Nephron progenitor cell (in vitro differentiated cells): Measurements from ENCODE around the gene NCS1.
A peak's percentile ranks its signal among the peaks of the same experiment; 100 is the strongest.

ENCODE experiments used
- DNase-seq: peaks from one replicate; pipeline ENCODE4 v3.0.0; 2021
- H3K27ac Mint-ChIP-seq: 2 replicates; pipeline ENCODE4 v1.8.0; 2021; ENCODE audit warnings: mild to moderate bottlenecking, moderate library complexity, mixed read lengths
- H3K27me3 Mint-ChIP-seq: 2 replicates; pipeline ENCODE4 v1.8.0; 2021; ENCODE audit warnings: mild to moderate bottlenecking, low read depth, mixed read lengths; ENCODE audit not compliant: poor library complexity
- H3K36me3 Mint-ChIP-seq: 2 replicates; pipeline ENCODE4 v1.8.0; 2021; ENCODE audit warnings: low read depth, mixed read lengths
- H3K4me1 Mint-ChIP-seq: 2 replicates; pipeline ENCODE4 v1.8.0; 2021; ENCODE audit warnings: mixed read lengths
- H3K4me3 Mint-ChIP-seq: 2 replicates; pipeline ENCODE4 v1.8.0; 2021; ENCODE audit warnings: mild to moderate bottlenecking, moderate library complexity, mixed read lengths
- H3K9me3 Mint-ChIP-seq: 2 replicates; pipeline ENCODE4 v1.8.0; 2021; ENCODE audit warnings: mild to moderate bottlenecking, moderate library complexity, mixed read lengths
- TF ChIP-seq, protein P1 (sequence below): fragments of 200-600 bp; sonication (generic); IDR thresholded peaks from 2 replicates; pipeline ENCODE4 v1.5.0; 2021; ENCODE audit warnings: antibody characterized with exemption

The NCS1 gene

DNA sequence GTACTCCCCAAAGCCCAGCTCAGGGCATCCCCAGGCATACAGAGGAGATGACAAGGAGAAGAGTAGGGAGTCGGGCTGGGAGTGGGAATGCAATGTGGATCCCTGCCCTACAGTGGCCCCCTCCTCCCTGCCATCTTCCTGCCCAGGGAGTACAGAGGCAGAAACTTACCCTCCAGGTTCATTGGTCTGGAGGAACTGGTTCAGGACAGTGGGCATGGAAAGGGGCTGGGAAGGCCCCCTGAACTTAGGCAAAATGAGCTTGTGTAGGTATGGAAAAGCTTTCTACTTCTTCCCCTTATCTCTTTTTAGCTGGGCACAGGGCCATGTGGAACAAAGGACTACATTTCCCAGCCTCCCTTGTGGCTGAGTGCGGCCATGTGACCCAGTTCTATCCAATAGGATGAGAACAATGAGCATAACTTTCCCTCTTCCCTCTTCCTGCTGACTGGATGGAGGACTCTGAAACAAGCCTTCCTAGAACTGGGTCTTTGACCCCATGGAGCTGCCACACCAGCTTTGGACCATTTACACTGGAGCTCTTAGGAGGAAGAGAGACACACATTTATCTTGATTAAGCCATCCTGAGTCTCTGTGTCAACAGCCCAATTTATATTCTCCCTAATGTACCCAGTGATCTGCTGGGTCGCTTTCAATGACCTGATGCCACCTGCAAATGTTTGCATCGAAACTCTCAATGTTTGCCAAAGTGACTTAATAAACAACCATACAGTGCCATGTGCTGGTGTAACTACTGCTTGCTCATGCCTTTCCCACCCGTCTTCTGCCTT, 68.4 kb downstream of the NCS1 start:
- no peak overlapping the region for H3K4me3 Mint-ChIP-seq
- TF ChIP-seq, protein P1, sequence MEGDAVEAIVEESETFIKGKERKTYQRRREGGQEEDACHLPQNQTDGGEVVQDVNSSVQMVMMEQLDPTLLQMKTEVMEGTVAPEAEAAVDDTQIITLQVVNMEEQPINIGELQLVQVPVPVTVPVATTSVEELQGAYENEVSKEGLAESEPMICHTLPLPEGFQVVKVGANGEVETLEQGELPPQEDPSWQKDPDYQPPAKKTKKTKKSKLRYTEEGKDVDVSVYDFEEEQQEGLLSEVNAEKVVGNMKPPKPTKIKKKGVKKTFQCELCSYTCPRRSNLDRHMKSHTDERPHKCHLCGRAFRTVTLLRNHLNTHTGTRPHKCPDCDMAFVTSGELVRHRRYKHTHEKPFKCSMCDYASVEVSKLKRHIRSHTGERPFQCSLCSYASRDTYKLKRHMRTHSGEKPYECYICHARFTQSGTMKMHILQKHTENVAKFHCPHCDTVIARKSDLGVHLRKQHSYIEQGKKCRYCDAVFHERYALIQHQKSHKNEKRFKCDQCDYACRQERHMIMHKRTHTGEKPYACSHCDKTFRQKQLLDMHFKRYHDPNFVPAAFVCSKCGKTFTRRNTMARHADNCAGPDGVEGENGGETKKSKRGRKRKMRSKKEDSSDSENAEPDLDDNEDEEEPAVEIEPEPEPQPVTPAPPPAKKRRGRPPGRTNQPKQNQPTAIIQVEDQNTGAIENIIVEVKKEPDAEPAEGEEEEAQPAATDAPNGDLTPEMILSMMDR = no peak
- H3K27me3 Mint-ChIP-seq = peaks cover 17% of the 10 kb centered on the region
- no peaks in the 10 kb centered on the region for H3K36me3 Mint-ChIP-seq
- peaks cover 52% of the 10 kb centered on the region for H3K4me1 Mint-ChIP-seq
- DNase-seq = peak; percentile 41
- no peaks in the 10 kb centered on the region for H3K9me3 Mint-ChIP-seq
- no peak overlapping the region for H3K27ac Mint-ChIP-seq

DNA sequence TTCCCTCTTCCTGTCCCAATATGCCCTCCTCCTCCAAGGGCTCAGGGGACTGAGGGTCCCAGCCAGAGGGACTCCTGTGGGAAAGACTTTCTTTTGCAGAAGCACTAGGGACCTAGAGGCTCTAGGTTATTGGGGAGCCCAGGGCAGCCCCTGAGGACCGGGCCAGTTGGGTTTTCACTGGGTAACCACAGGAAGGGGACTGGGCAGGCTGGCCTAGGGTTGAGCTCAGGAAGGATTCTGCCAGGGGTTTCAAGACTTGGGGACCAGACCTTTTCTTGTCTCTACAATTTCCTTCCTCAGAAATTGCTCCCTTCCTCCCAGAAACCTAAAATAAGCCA, 69.0 kb downstream of the NCS1 start:
- Mint-ChIP-seq H3K4me1 (peaks cover 47% of the 10 kb centered on the region), H3K36me3 (no peaks in the 10 kb centered on the region), H3K27me3 (peaks cover 17% of the 10 kb centered on the region), H3K27ac (no peak overlapping the region), H3K9me3 (no peaks in the 10 kb centered on the region), H3K4me3 (no peak overlapping the region)
- TF ChIP-seq, protein P1 = no peak
- DNase-seq = no peak

- H3K4me1 Mint-ChIP-seq = peaks cover 36% of the 10 kb centered on the region
- no peak for DNase-seq
- TF ChIP-seq, protein P1 = no peak
- H3K27ac Mint-ChIP-seq = no peak overlapping the region
- no peaks in the 10 kb centered on the region for H3K9me3 Mint-ChIP-seq
- no peaks in the 10 kb centered on the region for H3K36me3 Mint-ChIP-seq
- peak overlapping the region; percentile 50 for H3K4me3 Mint-ChIP-seq
- peaks cover 20% of the 10 kb centered on the region for H3K27me3 Mint-ChIP-seq
Observed at GRCh38 chr9:130242270-130243014, 70.2 kb downstream of the NCS1 start.

DNA sequence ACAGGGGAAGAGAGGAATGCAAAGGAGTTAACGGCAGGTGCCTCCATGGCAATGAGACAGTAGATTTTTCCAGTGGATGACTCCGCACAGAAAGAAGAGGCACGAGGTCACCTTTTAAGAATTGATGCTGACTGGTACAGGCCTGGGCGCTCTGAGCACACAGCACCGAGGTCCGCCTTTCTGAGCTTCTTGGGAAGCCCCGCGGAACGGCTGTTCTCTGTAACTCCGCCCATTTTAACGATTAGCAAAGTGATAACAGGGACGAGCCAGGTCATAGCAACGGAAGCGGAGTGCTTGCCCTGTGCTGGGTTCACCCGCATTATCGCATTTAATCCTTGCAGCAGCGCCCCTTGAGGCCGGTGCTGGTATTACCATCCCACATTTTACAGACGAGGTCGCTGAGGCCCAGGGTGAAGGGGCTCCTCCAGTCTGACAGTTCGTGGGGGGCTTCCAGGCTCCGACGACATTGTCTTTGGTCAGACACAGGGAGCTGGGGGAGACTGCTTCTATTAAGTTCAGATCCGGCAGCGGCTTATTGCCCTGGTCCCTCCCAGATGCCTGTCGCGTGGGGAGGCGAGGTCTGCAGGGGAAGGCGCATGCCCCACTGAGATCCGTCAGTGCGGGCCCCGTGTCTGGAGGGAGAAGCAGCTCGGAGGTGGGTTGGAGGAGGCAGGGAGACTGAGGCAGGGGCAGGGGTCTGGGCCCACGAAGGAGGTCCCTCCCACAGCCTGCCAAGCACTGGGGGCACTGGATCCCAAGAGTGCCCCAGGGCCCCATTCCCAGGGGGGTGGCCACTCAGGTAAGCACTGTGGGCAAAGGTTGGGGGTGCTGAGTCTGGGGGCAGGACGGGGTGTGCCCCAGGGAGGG, 71.0 kb downstream of the NCS1 start:
- no peak overlapping the region for H3K27ac Mint-ChIP-seq
- no peaks in the 10 kb centered on the region for H3K36me3 Mint-ChIP-seq
- DNase-seq = peak; percentile 91
- H3K4me1 Mint-ChIP-seq = peaks cover 28% of the 10 kb centered on the region
- H3K9me3 Mint-ChIP-seq = no peaks in the 10 kb centered on the region
- peak overlapping the region; percentile 50 for H3K4me3 Mint-ChIP-seq
- peaks cover 27% of the 10 kb centered on the region for H3K27me3 Mint-ChIP-seq
- TF ChIP-seq, protein P1 = peak; percentile 96

GRCh38 chr9:130243882-130244170, 71.6 kb downstream of the NCS1 start:
- Mint-ChIP-seq H3K27me3 (peaks cover 27% of the 10 kb centered on the region), H3K9me3 (no peaks in the 10 kb centered on the region)

More at GRCh38 chr9:130243882-130244170, 71.6 kb downstream of the NCS1 start:
- peaks cover 22% of the 10 kb centered on the region for H3K4me1 Mint-ChIP-seq
- H3K4me3 Mint-ChIP-seq = no peak overlapping the region
- TF ChIP-seq, protein P1 = no peak
- H3K36me3 Mint-ChIP-seq = no peaks in the 10 kb centered on the region
- DNase-seq = no peak
- no peak overlapping the region for H3K27ac Mint-ChIP-seq
